Measurements from ENCODE around the gene CBLN3. TPM values are rescaled to one million over a fixed set of nuclear protein-coding genes. Genes with fewer than 3 reads are reported as not detected.
A peak's percentile ranks its signal among the peaks of the same experiment; 100 is the strongest.

CBLN3 gene
- total and polyA plus RNA-seq, 8 donors: 0.81 to 4.2 (median 2.1) TPM; not detected in 2

DNA sequence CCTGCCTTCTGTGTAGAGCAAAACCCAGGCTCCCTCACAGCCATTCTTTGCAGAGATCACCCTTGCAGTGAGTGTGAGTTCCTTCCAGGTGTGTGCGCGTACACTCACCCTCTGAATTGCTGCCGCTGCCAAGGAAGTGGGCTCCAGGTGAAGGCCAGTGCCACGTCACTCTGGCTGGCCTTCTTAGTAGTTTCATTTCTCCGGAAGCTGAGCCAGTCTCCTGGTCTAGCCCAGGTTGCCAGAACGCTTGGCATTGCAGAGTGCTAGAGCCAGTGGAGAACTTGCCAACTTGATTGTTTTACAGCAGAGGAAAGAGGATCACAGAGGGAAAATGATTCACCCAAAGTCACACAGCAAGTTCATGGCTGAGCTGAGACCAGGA is 11.0 kb downstream of the CBLN3 start:
- Histone ChIP-seq H3K27ac (peak overlapping the region in 4 of 5 donors; percentile 26 to 74 (median 50)), H3K9me3 (no peaks in the 10 kb centered on the region), H3K27me3 (no peaks in the 10 kb centered on the region), H3K4me1 (peaks cover 6 to 31% (median 18%) of the 10 kb centered on the region in 4 donors), H3K4me3 (no peak overlapping the region), H3K36me3 (peaks cover 0 to 30% (median 24%) of the 10 kb centered on the region in 4 donors)
- DNase-seq: peak in 1 of 2 donors; percentile 89
- intact Hi-C loops (cut with DNase I; ENCODE audit: low total_unique reads): loop anchor here (5.0 kb wide), 1 partner anchor 51 kb away; the partner anchor contains the start of gene NFATC4
- TF ChIP-seq POLR2A (IDR thresholded peaks at IDR 0.05): no peak
- TF ChIP-seq, protein P1, sequence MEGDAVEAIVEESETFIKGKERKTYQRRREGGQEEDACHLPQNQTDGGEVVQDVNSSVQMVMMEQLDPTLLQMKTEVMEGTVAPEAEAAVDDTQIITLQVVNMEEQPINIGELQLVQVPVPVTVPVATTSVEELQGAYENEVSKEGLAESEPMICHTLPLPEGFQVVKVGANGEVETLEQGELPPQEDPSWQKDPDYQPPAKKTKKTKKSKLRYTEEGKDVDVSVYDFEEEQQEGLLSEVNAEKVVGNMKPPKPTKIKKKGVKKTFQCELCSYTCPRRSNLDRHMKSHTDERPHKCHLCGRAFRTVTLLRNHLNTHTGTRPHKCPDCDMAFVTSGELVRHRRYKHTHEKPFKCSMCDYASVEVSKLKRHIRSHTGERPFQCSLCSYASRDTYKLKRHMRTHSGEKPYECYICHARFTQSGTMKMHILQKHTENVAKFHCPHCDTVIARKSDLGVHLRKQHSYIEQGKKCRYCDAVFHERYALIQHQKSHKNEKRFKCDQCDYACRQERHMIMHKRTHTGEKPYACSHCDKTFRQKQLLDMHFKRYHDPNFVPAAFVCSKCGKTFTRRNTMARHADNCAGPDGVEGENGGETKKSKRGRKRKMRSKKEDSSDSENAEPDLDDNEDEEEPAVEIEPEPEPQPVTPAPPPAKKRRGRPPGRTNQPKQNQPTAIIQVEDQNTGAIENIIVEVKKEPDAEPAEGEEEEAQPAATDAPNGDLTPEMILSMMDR (IDR thresholded peaks at IDR 0.05): no peak
- peak in 2 of 3 donors; percentile 63 to 66 for TF ChIP-seq POLR2AphosphoS5 (IDR thresholded peaks at IDR 0.05)
- no peak for TF ChIP-seq EP300 (IDR thresholded peaks at IDR 0.05)
- WGBS, 5 donors: 24 to 39% (median 39%) methylated on average over 5 to 6 of the region's 6 CpGs

DNA sequence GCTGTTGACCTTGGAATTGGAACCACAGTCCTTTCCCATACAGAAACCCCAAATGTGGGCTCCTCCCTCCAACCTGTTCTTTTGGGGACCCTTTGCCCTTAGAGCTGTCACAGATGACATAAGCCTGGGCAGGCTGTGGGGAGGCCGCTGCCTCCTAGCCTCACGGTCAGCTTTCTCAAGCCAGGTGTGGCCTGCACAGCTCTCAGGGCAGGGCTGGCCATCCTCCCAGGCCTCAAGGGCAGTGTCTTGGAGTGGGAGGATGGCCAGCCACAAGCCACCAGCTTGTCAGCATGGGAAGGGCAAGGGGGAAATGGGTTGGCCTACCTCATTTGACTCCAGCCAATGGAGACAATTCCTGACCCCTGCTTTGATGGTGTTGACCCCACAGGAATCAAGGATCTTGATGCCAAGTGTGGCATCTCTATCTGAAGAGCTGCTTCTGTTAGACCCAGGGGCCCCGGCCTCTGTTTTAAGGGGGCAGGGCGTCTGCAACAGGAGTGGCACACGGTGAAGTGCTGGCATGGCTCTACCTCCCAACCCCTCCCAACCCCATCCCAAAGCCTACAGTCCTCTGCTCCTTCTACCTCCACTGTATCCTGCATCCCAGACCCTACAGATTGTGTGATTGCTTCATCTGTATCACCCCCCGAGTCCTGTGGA is 11.5 kb downstream of the CBLN3 start:
- H3K4me1 ChIP-seq: peaks cover 6 to 26% (median 16%) of the 10 kb centered on the region in 4 donors
- H3K9me3 ChIP-seq: no peaks in the 10 kb centered on the region
- peaks cover 0 to 35% (median 29%) of the 10 kb centered on the region in 4 donors for H3K36me3 ChIP-seq
- DNase-seq: peak in 1 of 2 donors; percentile 25
- peak overlapping the region in 4 of 5 donors; percentile 26 to 74 (median 50) for H3K27ac ChIP-seq
- H3K27me3 ChIP-seq: no peaks in the 10 kb centered on the region
- no peak overlapping the region for H3K4me3 ChIP-seq
- intact Hi-C loops (cut with DNase I; ENCODE audit: low total_unique reads): loop anchor here (5.0 kb wide), 1 partner anchor 51 kb away; the partner anchor contains the start of gene NFATC4
- TF ChIP-seq, protein P1 (IDR thresholded peaks at IDR 0.05): no peak
- TF ChIP-seq EP300 (IDR thresholded peaks at IDR 0.05): no peak
- TF ChIP-seq POLR2A (IDR thresholded peaks at IDR 0.05): no peak
- TF ChIP-seq POLR2AphosphoS5 (IDR thresholded peaks at IDR 0.05): no peak
- WGBS, 5 donors: 69 to 84% (median 75%) methylated on average over 4 to 6 of the region's 6 CpGs

DNA sequence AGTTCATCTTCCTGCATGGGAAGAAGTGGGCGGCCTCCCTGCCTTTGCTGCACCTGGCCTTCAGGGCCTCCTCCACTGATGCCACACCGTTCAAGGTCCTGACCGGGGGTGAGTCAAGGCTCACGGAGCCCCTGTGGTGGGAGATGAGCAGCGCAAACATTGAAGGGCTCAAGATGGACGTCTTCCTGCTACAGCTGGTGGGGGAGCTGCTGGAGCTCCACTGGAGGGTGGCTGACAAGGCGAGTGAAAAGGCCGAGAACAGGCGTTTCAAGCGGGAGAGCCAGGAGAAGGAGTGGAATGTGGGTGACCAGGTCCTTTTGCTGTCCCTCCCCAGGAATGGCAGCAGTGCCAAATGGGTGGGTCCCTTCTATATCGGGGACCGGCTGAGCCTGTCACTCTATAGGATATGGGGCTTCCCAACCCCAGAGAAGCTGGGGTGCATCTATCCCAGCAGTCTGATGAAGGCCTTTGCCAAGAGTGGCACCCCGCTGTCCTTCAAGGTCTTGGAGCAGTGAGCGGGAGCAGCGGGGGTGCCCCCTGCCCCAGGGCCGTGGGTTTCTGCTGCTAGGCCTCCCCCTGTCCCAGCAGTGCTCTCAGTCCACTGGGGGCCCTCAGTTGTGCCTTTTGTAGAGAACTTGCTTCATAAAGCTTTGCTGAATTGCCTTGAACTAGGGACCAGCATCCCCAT is 12.4 kb downstream of the CBLN3 start:
- no peak for DNase-seq
- H3K9me3 ChIP-seq: no peaks in the 10 kb centered on the region
- intact Hi-C loops (cut with DNase I; ENCODE audit: low total_unique reads): loop anchor here (5.0 kb wide), 1 partner anchor 50 kb away; the partner anchor contains the start of gene NFATC4
- no peak overlapping the region for H3K4me3 ChIP-seq
- H3K4me1 ChIP-seq: peaks cover 0 to 21% (median 16%) of the 10 kb centered on the region in 4 donors
- H3K27ac ChIP-seq: no peak overlapping the region
- TF ChIP-seq POLR2AphosphoS5 (IDR thresholded peaks at IDR 0.05) (no peak), EP300 (IDR thresholded peaks at IDR 0.05) (no peak), POLR2A (IDR thresholded peaks at IDR 0.05) (no peak)
- TF ChIP-seq, protein P1 (IDR thresholded peaks at IDR 0.05): no peak
- no peaks in the 10 kb centered on the region for H3K27me3 ChIP-seq
- WGBS, 5 donors: 71 to 85% (median 83%) methylated on average over 13 to 16 of the region's 16 CpGs
- H3K36me3 ChIP-seq: peaks cover 0 to 42% (median 34%) of the 10 kb centered on the region in 4 donors

DNA sequence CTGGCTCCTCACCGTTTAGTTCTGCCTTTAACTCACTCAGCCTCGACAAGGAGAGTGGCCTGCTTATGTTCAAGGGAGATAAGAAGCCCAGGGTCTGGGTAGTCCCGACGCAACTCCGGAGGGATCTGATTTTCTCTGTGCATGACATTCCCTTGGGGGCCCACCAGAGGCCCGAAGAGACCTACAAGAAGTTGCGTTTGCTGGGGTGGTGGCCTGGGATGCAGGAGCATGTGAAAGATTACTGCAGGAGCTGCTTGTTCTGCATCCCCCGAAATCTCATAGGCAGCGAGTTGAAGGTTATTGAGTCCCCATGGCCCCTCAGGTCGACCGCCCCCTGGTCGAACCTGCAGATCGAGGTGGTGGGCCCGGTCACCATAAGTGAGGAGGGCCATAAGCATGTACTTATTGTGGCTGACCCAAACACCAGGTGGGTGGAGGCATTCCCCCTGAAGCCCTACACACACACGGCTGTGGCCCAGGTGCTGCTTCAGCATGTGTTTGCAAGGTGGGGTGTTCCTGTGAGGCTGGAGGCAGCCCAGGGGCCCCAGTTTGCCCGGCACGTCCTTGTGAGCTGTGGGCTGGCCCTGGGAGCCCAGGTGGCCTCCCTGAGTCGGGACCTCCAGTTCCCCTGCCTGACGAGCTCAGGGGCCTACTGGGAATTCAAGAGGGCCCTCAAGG is 13.1 kb downstream of the CBLN3 start:
- DNase-seq: no peak
- H3K4me1 ChIP-seq: peaks cover 0 to 25% (median 19%) of the 10 kb centered on the region in 4 donors
- TF ChIP-seq POLR2AphosphoS5 (IDR thresholded peaks at IDR 0.05): no peak
- no peak for TF ChIP-seq POLR2A (IDR thresholded peaks at IDR 0.05)
- no peak for TF ChIP-seq EP300 (IDR thresholded peaks at IDR 0.05)
- TF ChIP-seq, protein P1 (IDR thresholded peaks at IDR 0.05): no peak
- H3K9me3 ChIP-seq: no peaks in the 10 kb centered on the region
- 69 to 79% (median 78%) methylated on average over 12 to 19 of the region's 19 CpGs for WGBS, 5 donors
- H3K27me3 ChIP-seq: no peaks in the 10 kb centered on the region
- H3K36me3 ChIP-seq: peaks cover 0 to 48% (median 35%) of the 10 kb centered on the region in 4 donors
- H3K4me3 ChIP-seq: no peak overlapping the region
- no peak overlapping the region for H3K27ac ChIP-seq
- intact Hi-C loops (cut with DNase I; ENCODE audit: low total_unique reads): loop anchor here (5.0 kb wide), 1 partner anchor 49 kb away; the partner anchor contains the start of gene NFATC4

Data from stomach (tissue), 9 donors.